Parathyroid adenoma (tissue), 2 donors: ENCODE measurements around the gene CEACAM16.

Experiments used
- H2AFZ ChIP-seq: fragments of 300-600 bp; sonication (generic); one replicate; pipeline ENCODE4 v1.7.0; 2017; ENCODE audit warnings: antibody characterized with exemption, mild to moderate bottlenecking
- H3K27ac ChIP-seq: fragments of 300-600 bp; sonication (generic); one replicate; pipeline ENCODE4 v1.7.0; 2017
- H3K27me3 ChIP-seq: fragments of 300-600 bp; sonication (generic); one replicate; pipeline ENCODE4 v1.7.0; 2017; ENCODE audit warnings: low read length; ENCODE audit not compliant: control insufficient read depth, insufficient read depth
- H3K36me3 ChIP-seq: fragments of 300-600 bp; sonication (generic); one replicate; pipeline ENCODE4 v1.7.0; 2017; ENCODE audit warnings: low read length; ENCODE audit not compliant: control insufficient read depth, insufficient read depth
- H3K4me1 ChIP-seq: fragments of 300-600 bp; sonication (generic); one replicate; pipeline ENCODE4 v1.7.0; 2017; ENCODE audit warnings: control low read depth
- H3K4me2 ChIP-seq: fragments of 300-600 bp; sonication (generic); one replicate; pipeline ENCODE4 v1.7.0; 2017; ENCODE audit warnings: low read length
- H3K4me3 ChIP-seq: fragments of 300-600 bp; sonication (generic); one replicate; pipeline ENCODE4 v1.7.0; 2017; ENCODE audit warnings: low read depth, low read length
- H3K79me2 ChIP-seq: fragments of 300-600 bp; sonication (generic); one replicate; pipeline ENCODE4 v1.7.0; 2017; ENCODE audit warnings: control low read depth
- H3K9ac ChIP-seq: fragments of 300-600 bp; sonication (generic); one replicate; pipeline ENCODE4 v1.7.0; 2017; ENCODE audit warnings: mild to moderate bottlenecking
- H3K9me3 ChIP-seq: fragments of 300-600 bp; sonication (generic); one replicate; pipeline ENCODE4 v1.7.0; 2017; ENCODE audit warnings: low read length; ENCODE audit not compliant: control insufficient read depth
- TF ChIP-seq, protein P1 (sequence below): fragments of 300-600 bp; sonication (generic); IDR thresholded peaks from one replicate; pipeline ENCODE4 v1.7.0; 2017; ENCODE audit warnings: antibody characterized with exemption, mild to moderate bottlenecking
- donor health status: primary hyperparathyroidism.

Gene CEACAM16

DNA sequence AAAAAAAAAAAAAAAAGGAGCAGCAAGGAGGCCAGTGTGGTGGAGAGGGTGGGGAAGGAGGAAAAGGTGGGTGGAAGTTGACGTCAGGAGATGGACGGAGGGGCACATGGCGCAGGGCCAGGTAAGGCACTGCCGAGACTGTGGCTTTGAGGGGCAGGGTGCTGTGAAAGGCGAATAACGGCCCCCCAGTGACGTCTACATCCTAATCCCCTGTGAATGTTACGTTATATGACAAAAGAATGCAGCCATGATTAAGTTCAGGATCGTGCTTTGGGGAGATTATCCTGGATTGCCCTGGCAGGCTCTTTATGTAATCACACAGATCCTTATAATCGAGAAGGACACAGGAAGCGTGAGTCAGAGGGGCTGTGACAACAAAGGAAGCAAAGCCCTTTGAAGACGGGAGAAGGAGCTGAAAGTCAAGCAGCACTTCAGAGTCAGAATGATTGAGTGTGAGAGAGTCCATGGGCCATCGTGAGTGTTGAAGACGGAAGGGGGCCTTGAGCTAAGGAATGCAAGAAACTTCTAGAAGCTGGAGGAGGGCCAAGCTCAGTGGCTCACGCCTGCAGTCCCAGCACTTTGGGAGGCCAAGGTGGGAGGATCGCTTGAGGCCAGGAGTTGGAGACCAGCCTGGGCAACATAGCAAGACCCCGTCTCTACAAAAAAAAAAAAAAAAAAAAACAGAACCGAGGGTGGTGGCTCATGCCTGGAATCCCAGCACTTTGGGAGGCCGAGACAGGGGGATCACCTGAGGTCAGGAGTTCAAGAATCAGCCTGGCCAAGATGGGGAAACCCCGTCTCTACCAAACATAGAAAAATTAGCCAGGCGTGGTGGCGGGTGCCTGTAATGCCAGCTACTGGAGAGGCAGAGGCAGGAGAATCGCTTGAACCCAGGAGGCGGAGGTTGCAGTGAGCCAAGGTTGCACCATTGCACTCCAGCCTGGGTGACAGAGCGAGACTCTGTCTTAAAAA is 13.8 kb upstream of the CEACAM16 start:
- H3K4me3 ChIP-seq = no peak overlapping the region
- no peaks in the 10 kb centered on the region for H3K27me3 ChIP-seq
- H3K79me2 ChIP-seq = no peaks in the 10 kb centered on the region
- no peak overlapping the region for H3K9ac ChIP-seq
- TF ChIP-seq, protein P1, sequence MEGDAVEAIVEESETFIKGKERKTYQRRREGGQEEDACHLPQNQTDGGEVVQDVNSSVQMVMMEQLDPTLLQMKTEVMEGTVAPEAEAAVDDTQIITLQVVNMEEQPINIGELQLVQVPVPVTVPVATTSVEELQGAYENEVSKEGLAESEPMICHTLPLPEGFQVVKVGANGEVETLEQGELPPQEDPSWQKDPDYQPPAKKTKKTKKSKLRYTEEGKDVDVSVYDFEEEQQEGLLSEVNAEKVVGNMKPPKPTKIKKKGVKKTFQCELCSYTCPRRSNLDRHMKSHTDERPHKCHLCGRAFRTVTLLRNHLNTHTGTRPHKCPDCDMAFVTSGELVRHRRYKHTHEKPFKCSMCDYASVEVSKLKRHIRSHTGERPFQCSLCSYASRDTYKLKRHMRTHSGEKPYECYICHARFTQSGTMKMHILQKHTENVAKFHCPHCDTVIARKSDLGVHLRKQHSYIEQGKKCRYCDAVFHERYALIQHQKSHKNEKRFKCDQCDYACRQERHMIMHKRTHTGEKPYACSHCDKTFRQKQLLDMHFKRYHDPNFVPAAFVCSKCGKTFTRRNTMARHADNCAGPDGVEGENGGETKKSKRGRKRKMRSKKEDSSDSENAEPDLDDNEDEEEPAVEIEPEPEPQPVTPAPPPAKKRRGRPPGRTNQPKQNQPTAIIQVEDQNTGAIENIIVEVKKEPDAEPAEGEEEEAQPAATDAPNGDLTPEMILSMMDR = no peak
- no peak overlapping the region for H3K27ac ChIP-seq
- peaks cover 3% of the 10 kb centered on the region for H3K4me1 ChIP-seq
- no peaks in the 10 kb centered on the region for H3K36me3 ChIP-seq
- H3K9me3 ChIP-seq = no peaks in the 10 kb centered on the region
- no peak overlapping the region for H2AFZ ChIP-seq
- H3K4me2 ChIP-seq = no peak overlapping the region

GRCh38 chr19:44685877-44686276 is 13.1 kb upstream of the CEACAM16 start:
- Histone ChIP-seq H3K4me3 (no peak overlapping the region), H3K9ac (no peak overlapping the region), H3K4me1 (peaks cover 3% of the 10 kb centered on the region), H3K79me2 (no peaks in the 10 kb centered on the region), H3K27me3 (no peaks in the 10 kb centered on the region), H3K4me2 (no peak overlapping the region), H2AFZ (no peak overlapping the region), H3K9me3 (no peaks in the 10 kb centered on the region), H3K27ac (no peak overlapping the region), H3K36me3 (no peaks in the 10 kb centered on the region)
- TF ChIP-seq, protein P1 = no peak

- Histone ChIP-seq H3K4me2 (no peak overlapping the region), H3K4me3 (no peak overlapping the region), H3K27me3 (no peaks in the 10 kb centered on the region), H3K36me3 (no peaks in the 10 kb centered on the region), H3K4me1 (peaks cover 5% of the 10 kb centered on the region), H3K9ac (no peak overlapping the region), H2AFZ (no peak overlapping the region), H3K27ac (no peak overlapping the region), H3K79me2 (no peaks in the 10 kb centered on the region), H3K9me3 (no peaks in the 10 kb centered on the region)
- TF ChIP-seq, protein P1 = no peak
Observed at GRCh38 chr19:44686896-44687295, 12.1 kb upstream of the CEACAM16 start.

- Histone ChIP-seq H3K27ac (no peak overlapping the region), H2AFZ (no peak overlapping the region), H3K27me3 (no peaks in the 10 kb centered on the region), H3K9me3 (no peaks in the 10 kb centered on the region), H3K4me3 (no peak overlapping the region), H3K79me2 (no peaks in the 10 kb centered on the region), H3K36me3 (no peaks in the 10 kb centered on the region), H3K9ac (no peak overlapping the region), H3K4me2 (no peak overlapping the region), H3K4me1 (peaks cover 13% of the 10 kb centered on the region)
- TF ChIP-seq, protein P1 = no peak
Observed at GRCh38 chr19:44687888-44688287, 11.1 kb upstream of the CEACAM16 start.
